ENCODE data around the gene CEND1. TPM values are rescaled to one million over a fixed set of nuclear protein-coding genes. Genes with fewer than 3 reads are reported as not detected.

Gene CEND1
- total and polyA plus RNA-seq, 2 of the 13 experiments (the other 11 are each of a cell fraction or from before 2014, with no cell fraction given) = not detected

DNA sequence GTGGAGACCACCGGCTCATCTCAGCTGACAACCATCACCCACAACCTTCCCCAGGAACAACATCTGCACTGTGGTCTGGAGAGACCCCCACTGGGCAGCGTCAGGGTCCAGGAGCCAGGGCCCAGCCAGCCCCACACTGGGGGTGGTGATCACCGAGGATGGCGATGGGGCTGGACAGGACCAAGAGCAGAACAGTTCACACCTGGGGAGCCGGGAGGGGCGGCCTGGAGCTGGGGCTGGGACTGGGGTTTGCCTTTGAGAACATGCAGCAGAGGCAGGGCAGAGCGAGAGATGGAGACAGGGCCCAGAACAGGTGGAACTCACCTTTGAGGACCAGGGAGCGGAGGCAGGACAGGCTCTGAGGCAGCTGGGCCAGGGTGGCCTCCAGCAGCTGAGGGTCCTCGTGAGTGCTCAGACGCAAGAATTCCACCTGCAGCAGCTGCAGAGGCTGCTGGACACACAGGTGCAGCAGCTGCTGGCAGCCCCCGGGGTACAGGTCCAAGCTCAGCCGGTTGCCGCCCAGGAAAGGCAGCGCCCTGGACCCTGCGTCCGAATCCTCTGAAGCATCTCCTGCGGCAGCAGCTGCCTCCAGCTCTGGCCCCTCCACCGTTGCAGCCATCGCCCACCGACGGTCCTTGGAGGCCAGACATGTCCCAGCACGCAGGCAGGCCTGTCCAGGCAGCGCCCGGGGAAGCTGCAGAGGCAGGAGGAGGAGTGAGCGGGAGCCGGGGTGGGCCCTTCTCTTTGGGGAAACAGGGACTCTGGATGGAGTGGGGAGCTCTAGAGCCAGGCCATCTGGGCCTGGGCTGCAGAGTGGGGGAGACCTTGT, 14.1 kb upstream of the CEND1 start (continued):
- TF ChIP-seq, protein P1, sequence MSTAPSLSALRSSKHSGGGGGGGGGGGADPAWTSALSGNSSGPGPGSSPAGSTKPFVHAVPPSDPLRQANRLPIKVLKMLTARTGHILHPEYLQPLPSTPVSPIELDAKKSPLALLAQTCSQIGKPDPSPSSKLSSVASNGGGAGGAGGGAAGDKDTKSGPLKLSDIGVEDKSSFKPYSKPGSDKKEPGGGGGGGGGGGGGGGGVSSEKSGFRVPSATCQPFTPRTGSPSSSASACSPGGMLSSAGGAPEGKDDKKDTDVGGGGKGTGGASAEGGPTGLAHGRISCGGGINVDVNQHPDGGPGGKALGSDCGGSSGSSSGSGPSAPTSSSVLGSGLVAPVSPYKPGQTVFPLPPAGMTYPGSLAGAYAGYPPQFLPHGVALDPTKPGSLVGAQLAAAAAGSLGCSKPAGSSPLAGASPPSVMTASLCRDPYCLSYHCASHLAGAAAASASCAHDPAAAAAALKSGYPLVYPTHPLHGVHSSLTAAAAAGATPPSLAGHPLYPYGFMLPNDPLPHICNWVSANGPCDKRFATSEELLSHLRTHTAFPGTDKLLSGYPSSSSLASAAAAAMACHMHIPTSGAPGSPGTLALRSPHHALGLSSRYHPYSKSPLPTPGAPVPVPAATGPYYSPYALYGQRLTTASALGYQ (CRISPR knock-in tag; IDR thresholded peaks at IDR 0.05) = no peak
- no peak for TF ChIP-seq ZNF841 (CRISPR knock-in tag; IDR thresholded peaks at IDR 0.05; ENCODE audit: borderline replicate concordance)
- no peak for TF ChIP-seq ZNF333 (CRISPR knock-in tag; IDR thresholded peaks at IDR 0.05; ENCODE audit: borderline replicate concordance)
- TF ChIP-seq KAT7 (CRISPR knock-in tag; IDR thresholded peaks at IDR 0.05; ENCODE audit: borderline replicate concordance) = no peak
- no peak for TF ChIP-seq ZNF605 (CRISPR knock-in tag; IDR thresholded peaks at IDR 0.05)
- no peak for TF ChIP-seq HOXA5 (CRISPR knock-in tag; IDR thresholded peaks at IDR 0.05)
- no peak for TF ChIP-seq FOXA3 (CRISPR knock-in tag; IDR thresholded peaks at IDR 0.05)
- no peak for TF ChIP-seq ZNF230 (CRISPR knock-in tag; IDR thresholded peaks at IDR 0.05)
- TF ChIP-seq, protein P2, sequence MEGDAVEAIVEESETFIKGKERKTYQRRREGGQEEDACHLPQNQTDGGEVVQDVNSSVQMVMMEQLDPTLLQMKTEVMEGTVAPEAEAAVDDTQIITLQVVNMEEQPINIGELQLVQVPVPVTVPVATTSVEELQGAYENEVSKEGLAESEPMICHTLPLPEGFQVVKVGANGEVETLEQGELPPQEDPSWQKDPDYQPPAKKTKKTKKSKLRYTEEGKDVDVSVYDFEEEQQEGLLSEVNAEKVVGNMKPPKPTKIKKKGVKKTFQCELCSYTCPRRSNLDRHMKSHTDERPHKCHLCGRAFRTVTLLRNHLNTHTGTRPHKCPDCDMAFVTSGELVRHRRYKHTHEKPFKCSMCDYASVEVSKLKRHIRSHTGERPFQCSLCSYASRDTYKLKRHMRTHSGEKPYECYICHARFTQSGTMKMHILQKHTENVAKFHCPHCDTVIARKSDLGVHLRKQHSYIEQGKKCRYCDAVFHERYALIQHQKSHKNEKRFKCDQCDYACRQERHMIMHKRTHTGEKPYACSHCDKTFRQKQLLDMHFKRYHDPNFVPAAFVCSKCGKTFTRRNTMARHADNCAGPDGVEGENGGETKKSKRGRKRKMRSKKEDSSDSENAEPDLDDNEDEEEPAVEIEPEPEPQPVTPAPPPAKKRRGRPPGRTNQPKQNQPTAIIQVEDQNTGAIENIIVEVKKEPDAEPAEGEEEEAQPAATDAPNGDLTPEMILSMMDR (CRISPR knock-in tag; IDR thresholded peaks at IDR 0.05) = no peak
- no peak for TF ChIP-seq GATAD1 (CRISPR knock-in tag; IDR thresholded peaks at IDR 0.05)
- TF ChIP-seq, protein P3, sequence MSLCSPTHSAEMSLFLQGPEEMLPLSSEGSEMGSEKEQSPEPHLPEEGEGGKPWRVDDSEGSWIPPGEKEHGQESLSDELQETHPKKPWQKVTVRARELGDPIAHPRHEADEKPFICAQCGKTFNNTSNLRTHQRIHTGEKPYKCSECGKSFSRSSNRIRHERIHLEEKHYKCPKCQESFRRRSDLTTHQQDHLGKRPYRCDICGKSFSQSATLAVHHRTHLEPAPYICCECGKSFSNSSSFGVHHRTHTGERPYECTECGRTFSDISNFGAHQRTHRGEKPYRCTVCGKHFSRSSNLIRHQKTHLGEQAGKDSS (CRISPR knock-in tag; IDR thresholded peaks at IDR 0.05; ENCODE audit: borderline replicate concordance, low read depth) = no peak
- TF ChIP-seq, protein P4, sequence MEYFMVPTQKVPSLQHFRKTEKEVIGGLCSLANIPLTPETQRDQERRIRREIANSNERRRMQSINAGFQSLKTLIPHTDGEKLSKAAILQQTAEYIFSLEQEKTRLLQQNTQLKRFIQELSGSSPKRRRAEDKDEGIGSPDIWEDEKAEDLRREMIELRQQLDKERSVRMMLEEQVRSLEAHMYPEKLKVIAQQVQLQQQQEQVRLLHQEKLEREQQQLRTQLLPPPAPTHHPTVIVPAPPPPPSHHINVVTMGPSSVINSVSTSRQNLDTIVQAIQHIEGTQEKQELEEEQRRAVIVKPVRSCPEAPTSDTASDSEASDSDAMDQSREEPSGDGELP (IDR thresholded peaks at IDR 0.05; ENCODE audit: borderline replicate concordance, low read depth) = no peak
- TF ChIP-seq HMG20B (CRISPR knock-in tag; conservative IDR thresholded peaks at IDR 0.05) = no peak
- no peak for TF ChIP-seq ZFP82 (CRISPR knock-in tag; IDR thresholded peaks at IDR 0.05; ENCODE audit: borderline replicate concordance)
- no peak for TF ChIP-seq KMT2A (CRISPR knock-in tag; IDR thresholded peaks at IDR 0.05)
- no peak for TF ChIP-seq ZNF878 (CRISPR knock-in tag; IDR thresholded peaks at IDR 0.05)
- TF ChIP-seq, protein P5, sequence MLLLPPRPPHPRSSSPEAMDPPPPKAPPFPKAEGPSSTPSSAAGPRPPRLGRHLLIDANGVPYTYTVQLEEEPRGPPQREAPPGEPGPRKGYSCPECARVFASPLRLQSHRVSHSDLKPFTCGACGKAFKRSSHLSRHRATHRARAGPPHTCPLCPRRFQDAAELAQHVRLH (CRISPR knock-in tag; IDR thresholded peaks at IDR 0.05; ENCODE audit: borderline replicate concordance, low read depth) = no peak
- no peak for TF ChIP-seq ASH2L (IDR thresholded peaks at IDR 0.05; ENCODE audit: insufficient read length, low read depth, low read length)
- TF ChIP-seq, protein P6, sequence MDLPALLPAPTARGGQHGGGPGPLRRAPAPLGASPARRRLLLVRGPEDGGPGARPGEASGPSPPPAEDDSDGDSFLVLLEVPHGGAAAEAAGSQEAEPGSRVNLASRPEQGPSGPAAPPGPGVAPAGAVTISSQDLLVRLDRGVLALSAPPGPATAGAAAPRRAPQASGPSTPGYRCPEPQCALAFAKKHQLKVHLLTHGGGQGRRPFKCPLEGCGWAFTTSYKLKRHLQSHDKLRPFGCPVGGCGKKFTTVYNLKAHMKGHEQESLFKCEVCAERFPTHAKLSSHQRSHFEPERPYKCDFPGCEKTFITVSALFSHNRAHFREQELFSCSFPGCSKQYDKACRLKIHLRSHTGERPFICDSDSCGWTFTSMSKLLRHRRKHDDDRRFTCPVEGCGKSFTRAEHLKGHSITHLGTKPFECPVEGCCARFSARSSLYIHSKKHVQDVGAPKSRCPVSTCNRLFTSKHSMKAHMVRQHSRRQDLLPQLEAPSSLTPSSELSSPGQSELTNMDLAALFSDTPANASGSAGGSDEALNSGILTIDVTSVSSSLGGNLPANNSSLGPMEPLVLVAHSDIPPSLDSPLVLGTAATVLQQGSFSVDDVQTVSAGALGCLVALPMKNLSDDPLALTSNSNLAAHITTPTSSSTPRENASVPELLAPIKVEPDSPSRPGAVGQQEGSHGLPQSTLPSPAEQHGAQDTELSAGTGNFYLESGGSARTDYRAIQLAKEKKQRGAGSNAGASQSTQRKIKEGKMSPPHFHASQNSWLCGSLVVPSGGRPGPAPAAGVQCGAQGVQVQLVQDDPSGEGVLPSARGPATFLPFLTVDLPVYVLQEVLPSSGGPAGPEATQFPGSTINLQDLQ (CRISPR knock-in tag; IDR thresholded peaks at IDR 0.05) = no peak
- TF ChIP-seq RCOR2 (CRISPR knock-in tag; IDR thresholded peaks at IDR 0.05) = no peak
- TF ChIP-seq MED1 (CRISPR knock-in tag; IDR thresholded peaks at IDR 0.05) = no peak

All from HepG2 (cell line).